Muscle layer of duodenum (tissue), 2 donors: ENCODE data around the gene CAMK1D.

Source experiments
- H3K27ac ChIP-seq: one replicate; pipeline ENCODE4 v1.7.0; 2013; ENCODE audit warnings: mild to moderate bottlenecking, low read length
- H3K27me3 ChIP-seq: one replicate; pipeline ENCODE4 v1.7.0; 2013; ENCODE audit warnings: low read depth, mild to moderate bottlenecking, control low read depth, low read length
- H3K36me3 ChIP-seq, 2 donors: one replicate each; pipeline ENCODE4 v1.7.0; 2013; ENCODE audit warnings: low read length in 2 of 2, control low read depth in 1 of 2, mild to moderate bottlenecking in 1 of 2; ENCODE audit not compliant: insufficient read depth in 2 of 2, control insufficient read depth in 1 of 2
- H3K4me1 ChIP-seq, 2 donors: one replicate each; pipeline ENCODE4 v1.7.0; 2013; ENCODE audit warnings: low read length in 2 of 2, mild to moderate bottlenecking in 2 of 2, control low read depth in 1 of 2, moderate library complexity in 1 of 2; ENCODE audit not compliant: insufficient read depth in 2 of 2, control insufficient read depth in 1 of 2
- H3K4me3 ChIP-seq, 2 donors: one replicate each; pipeline ENCODE4 v1.7.0; 2013; ENCODE audit warnings: low read length in 2 of 2, low read depth in 1 of 2, mild to moderate bottlenecking in 1 of 2
- H3K9me3 ChIP-seq, 2 donors: one replicate each; pipeline ENCODE4 v1.7.0; 2013; ENCODE audit warnings: low read length in 2 of 2, control low read depth in 1 of 2, mild to moderate bottlenecking in 1 of 2; ENCODE audit not compliant: control insufficient read depth in 1 of 2
- donor health status: healthy.

CAMK1D gene

GRCh38 chr10:12880423-12880822, 531.1 kb downstream of the CAMK1D start:
- Histone ChIP-seq H3K4me3 (no peak overlapping the region), H3K27me3 (no peaks in the 10 kb centered on the region), H3K4me1 (no peaks in the 10 kb centered on the region), H3K27ac (no peak overlapping the region), H3K9me3 (peaks cover 0 to 4% of the 10 kb centered on the region in 2 donors), H3K36me3 (no peaks in the 10 kb centered on the region)

DNA sequence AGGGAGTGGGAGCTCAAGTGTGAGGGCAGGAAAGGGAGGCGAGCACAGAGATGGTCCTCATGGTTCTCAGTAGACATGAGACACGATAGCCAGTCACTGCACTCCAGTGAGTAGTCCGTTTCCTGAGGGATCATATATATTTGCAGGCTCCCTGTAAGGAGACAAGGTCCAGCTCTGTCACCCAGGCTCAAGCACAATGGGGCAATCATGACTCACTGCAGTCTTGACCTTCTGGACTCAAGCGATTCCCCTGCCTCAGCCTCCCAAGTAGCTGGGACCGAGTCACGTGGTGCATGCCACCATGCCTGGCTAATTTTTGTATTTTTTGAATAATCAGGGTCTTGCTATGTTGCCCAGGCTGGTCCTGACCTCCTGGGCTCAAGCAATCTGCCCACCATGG, 535.5 kb downstream of the CAMK1D start:
- no peak overlapping the region for H3K27ac ChIP-seq
- no peak overlapping the region for H3K4me3 ChIP-seq
- no peaks in the 10 kb centered on the region for H3K4me1 ChIP-seq
- no peaks in the 10 kb centered on the region for H3K36me3 ChIP-seq
- H3K9me3 ChIP-seq, result peaks cover 0 to under 1% of the 10 kb centered on the region in 2 donors
- no peaks in the 10 kb centered on the region for H3K27me3 ChIP-seq
